HAP-1 (cell line): ENCODE measurements around the gene CPNE6.
A peak's percentile ranks its signal among the peaks of the same experiment; 100 is the strongest.
"Not testable (repeated sequence)": the region's sequence is repeated elsewhere in the genome, so short reads cannot be mapped to it uniquely, and the experiment has no call there.

Experiments
- DNase-seq, 2 experiments: peaks; one replicate each; pipeline ENCODE4 v3.0.0-alpha.2; 2016 to 2020; ENCODE audit warnings: low spot score in 2 of 2
- H3K27me3 ChIP-seq: fragments of 250-450 bp; sonication (Bioruptor Pico); 2 replicates; pipeline ENCODE4 v1.5.1; 2020; ENCODE audit warnings: low read depth, mild to moderate bottlenecking, moderate library complexity
- H3K36me3 ChIP-seq: fragments of 250-450 bp; sonication (Bioruptor Pico); replicated peaks from 2 replicates; pipeline ENCODE4 v1.5.1; 2020; ENCODE audit warnings: mild to moderate bottlenecking
- H3K4me1 ChIP-seq: fragments of 250-450 bp; sonication (Bioruptor Pico); 2 replicates; pipeline ENCODE4 v1.5.1; 2020; ENCODE audit warnings: mild to moderate bottlenecking
- H3K4me3 ChIP-seq: fragments of 250-450 bp; sonication (Bioruptor Pico); 2 replicates; pipeline ENCODE4 v1.5.1; 2020; ENCODE audit warnings: mild to moderate bottlenecking, moderate library complexity
- H3K9me3 ChIP-seq: fragments of 250-450 bp; sonication (Bioruptor Pico); 2 replicates; pipeline ENCODE4 v1.5.1; 2020; ENCODE audit warnings: mild to moderate bottlenecking, moderate library complexity
- in situ Hi-C: fragments of 300-500 bp; cut with MboI; formaldehyde crosslinking; loops from 3 replicates; pipeline ENCODE4 v1.14.3; 2020; ENCODE audit warnings: low sequenced_read_pairs, inconsistent platforms, mixed read lengths

Gene CPNE6

DNA sequence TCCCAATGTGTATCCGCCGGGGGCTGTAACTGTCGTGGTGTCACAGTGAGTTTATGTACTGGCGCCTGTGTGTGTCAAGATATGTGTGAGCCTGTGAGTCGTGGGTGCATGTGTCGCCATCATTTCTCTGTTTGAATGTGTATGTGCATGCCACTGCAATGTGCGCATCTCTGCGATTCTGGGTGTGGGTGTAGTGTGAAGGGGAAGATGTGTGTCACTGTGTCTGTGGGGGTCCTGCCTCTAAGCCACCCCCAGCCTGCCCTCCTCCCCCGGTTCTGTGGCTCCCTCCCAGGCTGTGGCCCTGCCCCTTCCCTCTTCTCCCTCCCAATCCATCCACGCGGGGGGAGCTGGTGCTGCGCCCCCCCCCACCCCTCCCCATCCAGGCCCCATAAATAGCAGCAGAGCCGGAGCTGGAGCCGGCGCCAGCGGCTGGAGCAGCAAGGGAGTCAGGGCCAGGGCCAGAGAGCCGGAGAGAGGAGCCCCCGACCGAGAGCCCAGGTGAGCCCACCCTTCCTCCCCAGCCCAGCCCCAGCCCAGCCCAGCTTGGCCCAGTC is at the start of gene CPNE6:
Gene CPNE6, plus strand, starts transcription at position 419 of the 554 bp plus-strand sequence. CDS start 1,375 bp downstream, outside the sequence.
- no peaks in the 10 kb centered on the region for H3K36me3 ChIP-seq
- in situ Hi-C loops, result no loop called here
- no peaks in the 10 kb centered on the region for H3K9me3 ChIP-seq
- no peak within 1 kb of the TSS for H3K4me3 ChIP-seq
- 0 out of 2 replicates have a peak, but pooled peaks cover 12% of the 10 kb centered on the region for H3K27me3 ChIP-seq
- H3K4me1 ChIP-seq, result no peaks in the 10 kb centered on the region
- no peak for DNase-seq

DNA sequence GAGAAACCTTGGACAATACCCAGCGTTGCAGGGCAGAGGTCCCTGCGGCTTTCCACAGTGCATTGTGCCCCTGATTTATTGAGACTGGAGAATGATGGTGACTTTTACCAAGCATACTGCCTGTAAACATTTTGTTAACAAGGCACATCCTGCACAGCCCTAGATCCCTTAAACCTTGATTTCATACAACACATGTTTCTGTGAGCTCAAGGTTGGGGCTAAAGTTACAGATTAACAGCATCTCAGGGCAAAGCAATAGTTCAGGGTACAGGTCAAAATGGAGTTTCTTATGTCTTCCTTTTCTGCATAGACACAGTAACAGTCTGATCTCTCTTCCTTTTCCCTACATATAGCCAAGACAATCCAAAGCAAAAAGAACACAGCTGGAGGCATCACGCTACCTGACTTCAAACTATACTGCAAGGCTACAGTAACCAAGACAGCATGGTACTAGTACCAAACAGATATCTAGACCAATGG is 46.4 kb upstream of the CPNE6 start:
- H3K36me3 ChIP-seq, DNase-seq, H3K4me3 ChIP-seq, H3K27me3 ChIP-seq, in situ Hi-C loops, H3K9me3 ChIP-seq, H3K4me1 ChIP-seq: not testable (repeated sequence)

DNA sequence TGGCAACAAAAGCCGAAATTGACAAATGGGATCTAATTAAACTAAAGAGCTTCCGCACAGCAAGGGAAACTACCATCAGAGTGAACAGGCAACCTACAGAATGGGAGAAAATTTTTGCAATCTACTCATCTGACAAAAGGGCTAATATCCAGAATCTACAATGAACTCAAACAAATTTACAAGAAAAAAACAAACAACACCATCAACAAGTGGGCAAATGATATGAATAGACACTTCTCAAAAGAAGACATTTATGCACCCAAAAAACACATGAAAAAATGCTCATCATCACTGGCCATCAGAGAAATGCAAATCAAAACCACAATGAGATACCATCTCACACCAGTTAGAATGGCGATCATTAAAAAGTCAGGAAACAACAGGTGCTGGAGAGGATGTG is 41.7 kb upstream of the CPNE6 start:
- H3K4me1 ChIP-seq, DNase-seq, in situ Hi-C loops, H3K4me3 ChIP-seq, H3K27me3 ChIP-seq, H3K36me3 ChIP-seq, H3K9me3 ChIP-seq: not testable (repeated sequence)

DNA sequence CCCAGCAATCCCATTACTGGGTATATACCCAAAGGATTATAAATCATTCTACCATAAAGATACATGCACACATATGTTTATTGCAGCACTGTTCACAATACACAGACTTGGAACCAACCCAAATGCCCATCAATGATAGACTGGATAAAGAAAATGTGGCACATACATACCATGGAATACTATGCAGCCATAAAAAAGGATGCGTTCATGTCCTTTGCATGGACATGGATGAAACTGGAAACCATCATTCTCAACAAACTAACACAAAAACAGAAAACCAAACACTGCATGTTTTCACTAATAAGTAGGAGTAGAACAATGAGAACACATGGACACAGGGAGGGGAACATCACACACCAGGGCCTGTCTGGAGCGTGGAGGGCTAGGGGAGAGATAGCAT is 40.0 kb upstream of the CPNE6 start:
- H3K27me3 ChIP-seq, H3K36me3 ChIP-seq, DNase-seq, H3K9me3 ChIP-seq, H3K4me3 ChIP-seq, H3K4me1 ChIP-seq, in situ Hi-C loops: not testable (repeated sequence)

DNA sequence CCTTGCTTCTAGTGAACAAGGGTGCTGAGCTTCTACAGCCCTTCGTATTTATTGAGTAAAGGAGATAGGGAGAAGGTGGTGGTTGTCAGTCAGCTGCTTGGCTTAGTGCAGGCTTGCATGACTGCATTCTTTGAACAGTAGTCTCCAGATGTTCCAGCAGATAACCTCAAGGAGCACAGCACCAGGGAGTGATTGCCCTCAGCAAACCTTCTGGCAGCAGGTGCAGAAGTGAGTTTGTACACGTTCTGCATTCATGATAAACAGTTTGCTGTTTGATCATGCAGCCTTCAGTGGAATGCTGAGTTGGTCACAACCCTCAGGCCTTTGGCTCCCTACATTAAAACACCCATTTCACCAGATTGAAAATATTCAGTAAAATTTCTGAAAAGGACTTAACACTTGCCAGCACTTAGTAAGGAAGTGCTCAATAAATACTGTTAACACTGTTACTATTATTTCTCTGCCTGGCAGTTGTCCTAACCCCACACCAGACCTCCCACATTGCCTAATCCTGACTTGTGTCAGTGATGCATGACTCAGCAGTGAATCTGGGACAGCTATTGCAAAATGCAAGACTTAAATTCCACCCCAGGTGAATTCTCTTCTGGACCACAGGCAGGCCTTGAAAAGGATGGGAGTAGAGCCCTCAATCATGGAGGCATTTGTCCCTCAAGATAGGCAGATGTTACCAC is 38.5 kb upstream of the CPNE6 start:
- no peaks in the 10 kb centered on the region for H3K27me3 ChIP-seq
- H3K9me3 ChIP-seq, result no peaks in the 10 kb centered on the region
- no peak for DNase-seq
- no peaks in the 10 kb centered on the region; the same call in 1 of the 2 replicates for H3K4me1 ChIP-seq
- H3K36me3 ChIP-seq, result no peaks in the 10 kb centered on the region
- in situ Hi-C loops, result no loop called here
- H3K4me3 ChIP-seq, result no peak overlapping the region

DNA sequence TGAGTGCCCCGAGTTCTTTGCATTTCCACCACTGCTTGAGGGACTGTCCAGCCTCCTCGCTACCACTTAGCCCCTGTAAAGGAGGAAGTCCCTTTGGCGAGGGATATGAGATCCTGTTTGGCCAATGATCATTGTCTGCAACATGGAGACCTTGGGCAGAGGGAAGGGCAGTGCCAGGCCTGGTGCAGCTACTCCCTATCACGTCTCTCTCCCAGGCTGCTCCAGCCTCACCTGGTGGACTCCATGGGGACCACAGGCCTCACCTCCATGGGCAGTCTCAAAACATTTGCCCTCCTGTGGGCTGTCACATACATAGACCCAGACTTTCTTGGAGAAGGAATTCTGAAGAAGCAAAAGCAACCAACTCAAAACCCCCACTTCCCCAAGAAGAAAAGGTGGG is 35.6 kb upstream of the CPNE6 start:
- H3K9me3 ChIP-seq, H3K36me3 ChIP-seq, DNase-seq, in situ Hi-C loops, H3K4me1 ChIP-seq, H3K27me3 ChIP-seq: not testable (repeated sequence)
- peak overlapping the region; percentile 40 for H3K4me3 ChIP-seq

DNA sequence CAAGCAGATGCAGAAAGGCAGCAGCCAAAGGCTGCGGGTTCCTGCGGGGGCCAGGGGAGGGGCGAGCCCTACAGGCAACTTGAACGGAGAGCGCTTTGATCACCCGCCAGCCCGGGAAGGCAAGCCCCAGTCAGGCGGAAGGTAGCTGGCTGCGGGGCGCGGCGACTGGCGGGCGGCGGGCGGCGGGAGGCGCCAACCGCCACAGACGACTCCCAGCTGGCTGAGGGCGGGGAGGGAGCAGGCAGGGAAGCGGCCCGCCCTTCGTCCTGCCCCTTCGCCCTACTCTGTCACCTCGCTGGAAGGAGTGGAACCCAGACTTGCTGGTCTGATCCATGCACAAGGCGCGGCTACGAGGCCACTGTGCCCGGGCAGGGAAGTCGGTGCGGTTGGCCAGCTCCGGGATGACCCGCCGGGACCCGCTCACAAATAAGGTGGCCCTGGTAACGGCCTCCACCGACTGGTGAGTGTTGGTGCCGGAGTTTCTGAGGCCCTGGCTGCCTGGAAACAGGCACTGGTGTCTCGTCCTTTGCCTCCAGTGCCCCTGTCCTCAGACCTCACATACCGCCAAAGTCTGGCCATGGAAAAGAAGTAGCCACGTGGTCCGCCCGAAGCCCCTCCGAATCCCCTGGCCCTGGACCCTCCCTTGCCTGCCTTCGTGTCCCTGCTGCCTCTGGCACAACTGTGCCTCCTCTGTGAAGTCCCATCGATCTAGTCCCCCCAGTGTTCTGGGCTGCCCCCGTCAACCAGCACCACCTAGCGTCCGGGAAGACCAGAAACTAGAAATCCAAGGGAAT is 35.0 kb upstream of the CPNE6 start:
- Histone ChIP-seq H3K36me3 (no peaks in the 10 kb centered on the region), H3K9me3 (no peaks in the 10 kb centered on the region), H3K27me3 (no peaks in the 10 kb centered on the region), H3K4me3 (peak overlapping the region; percentile 40), H3K4me1 (no peaks in the 10 kb centered on the region; the same call in 1 of the 2 replicates)
- DNase-seq, result peak; percentile 63 to 86
- in situ Hi-C loops, result no loop called here

DNA sequence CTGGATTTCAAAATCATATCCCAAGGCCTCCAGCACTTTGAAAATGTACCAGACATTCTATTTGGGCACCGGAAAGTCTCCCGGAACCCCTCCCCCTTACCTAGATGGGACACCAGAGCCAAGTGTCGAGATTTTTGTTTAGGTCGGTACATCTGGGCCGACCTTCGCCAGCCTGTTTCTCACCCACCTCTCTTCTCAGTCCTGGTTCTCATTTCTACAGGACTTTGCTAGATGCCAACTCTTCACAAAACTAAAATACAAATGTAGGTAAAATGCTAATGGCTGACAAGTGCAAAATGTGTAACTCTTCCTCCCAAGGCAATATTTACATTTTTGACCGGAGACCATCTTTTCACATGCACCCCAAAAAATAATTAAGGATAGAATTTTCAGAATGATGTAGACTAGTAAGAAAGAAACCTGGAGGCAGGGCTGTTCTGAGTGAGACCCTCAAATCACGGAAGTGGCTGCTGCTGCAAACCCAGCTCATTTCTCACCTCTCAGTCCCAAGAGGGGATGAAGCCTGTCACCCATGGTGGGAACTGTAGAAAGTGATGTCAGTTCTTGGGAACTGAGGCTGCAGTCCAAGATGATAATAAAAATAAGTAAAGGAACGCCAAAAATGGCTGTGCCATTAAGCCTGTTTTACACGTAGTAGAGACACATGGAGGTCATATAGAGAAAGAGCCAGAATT is 34.3 kb upstream of the CPNE6 start:
- H3K4me1 ChIP-seq, H3K36me3 ChIP-seq, in situ Hi-C loops, DNase-seq, H3K27me3 ChIP-seq, H3K9me3 ChIP-seq: not testable (repeated sequence)
- H3K4me3 ChIP-seq, result peak overlapping the region; percentile 40

DNA sequence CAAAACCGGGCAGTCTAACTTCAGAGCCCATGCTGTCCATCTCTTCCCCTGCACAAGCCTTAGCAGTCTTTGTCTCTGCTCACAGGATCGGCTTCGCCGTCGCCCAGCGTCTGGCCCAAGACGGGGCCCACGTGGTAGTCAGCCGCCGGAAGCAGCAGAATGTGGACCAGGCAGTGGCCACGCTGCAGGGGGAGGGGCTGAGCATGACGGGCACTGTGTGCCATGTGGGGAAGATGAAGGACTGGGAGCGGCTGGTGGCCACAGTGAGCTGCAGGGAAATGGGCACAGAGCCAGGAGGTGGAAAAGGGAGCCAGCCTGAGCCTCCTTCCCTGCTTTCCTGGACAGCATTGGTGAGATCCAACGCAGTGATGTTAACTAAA is 33.7 kb upstream of the CPNE6 start:
- in situ Hi-C loops, result no loop called here
- Histone ChIP-seq H3K4me3 (no peak overlapping the region), H3K9me3 (no peaks in the 10 kb centered on the region), H3K4me1 (no peaks in the 10 kb centered on the region; the same call in 1 of the 2 replicates), H3K36me3 (no peaks in the 10 kb centered on the region), H3K27me3 (no peaks in the 10 kb centered on the region)
- DNase-seq, result no peak

DNA sequence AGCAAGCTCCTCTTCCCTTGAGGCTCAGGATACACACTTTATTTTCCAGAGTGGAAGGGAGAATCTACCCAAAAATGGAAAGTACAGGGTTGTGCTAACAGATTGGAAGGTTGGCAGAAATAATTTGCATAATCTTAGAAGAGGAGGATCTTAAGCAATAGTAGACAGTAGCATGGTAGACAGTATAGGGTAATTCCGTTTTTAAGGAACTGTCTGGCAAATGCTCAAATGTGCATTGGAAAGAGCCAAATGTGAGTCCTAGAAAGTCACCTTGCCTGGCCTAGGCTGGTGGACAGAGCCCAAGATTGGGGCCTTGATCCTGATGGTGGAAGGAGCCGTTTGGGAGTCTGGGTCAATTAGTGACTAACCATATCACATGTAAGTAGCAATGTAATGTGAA is 32.7 kb upstream of the CPNE6 start:
- no peaks in the 10 kb centered on the region for H3K27me3 ChIP-seq
- no peaks in the 10 kb centered on the region for H3K9me3 ChIP-seq
- DNase-seq, result no peak
- no peak overlapping the region for H3K4me3 ChIP-seq
- no peaks in the 10 kb centered on the region; the same call in 1 of the 2 replicates for H3K4me1 ChIP-seq
- in situ Hi-C loops, result no loop called here
- H3K36me3 ChIP-seq, result no peaks in the 10 kb centered on the region

DNA sequence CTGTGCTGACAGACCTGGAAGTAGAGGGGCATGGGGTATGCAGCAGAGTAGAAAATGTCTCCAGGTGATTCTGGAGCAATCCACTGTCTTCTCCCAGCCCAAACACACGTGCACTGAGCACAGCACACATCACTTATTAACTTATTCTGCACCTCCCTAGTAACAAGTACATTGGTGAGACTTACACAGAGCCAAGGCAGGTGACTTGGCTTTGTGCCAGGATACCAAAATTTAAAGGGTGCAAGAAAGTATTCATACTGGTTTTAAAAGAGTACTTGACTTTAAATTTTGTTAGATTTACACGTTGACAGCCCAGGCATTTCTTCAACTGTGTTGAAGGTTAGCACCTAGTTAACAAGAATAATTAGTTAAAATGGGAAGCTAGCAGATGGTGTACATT is 30.7 kb upstream of the CPNE6 start:
- no peaks in the 10 kb centered on the region for H3K9me3 ChIP-seq
- H3K4me3 ChIP-seq, result no peak overlapping the region
- no peaks in the 10 kb centered on the region; the same call in 1 of the 2 replicates for H3K4me1 ChIP-seq
- in situ Hi-C loops, result no loop called here
- peaks cover 5% of the 10 kb centered on the region for H3K27me3 ChIP-seq
- no peak for DNase-seq
- no peaks in the 10 kb centered on the region for H3K36me3 ChIP-seq

DNA sequence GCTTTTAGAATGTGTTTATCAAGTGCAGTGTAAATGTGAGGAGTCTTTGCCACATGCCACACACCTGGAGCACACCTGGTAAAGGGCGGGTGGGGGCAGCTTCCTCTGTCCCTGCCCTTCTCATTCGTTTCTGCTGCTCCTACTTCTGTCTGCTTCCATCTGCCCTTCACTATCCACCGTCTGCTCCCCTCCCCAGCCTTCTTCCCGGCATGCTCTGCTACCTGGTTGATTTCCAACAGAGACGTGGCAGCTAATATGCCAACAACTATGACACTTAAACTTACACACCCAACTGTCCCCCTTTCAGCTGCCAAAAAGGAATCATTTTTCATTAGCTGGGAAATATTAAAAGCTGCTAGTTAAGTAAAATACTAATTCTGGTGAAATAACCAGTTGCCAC is 28.6 kb upstream of the CPNE6 start:
- in situ Hi-C loops, result no loop called here
- no peak for DNase-seq
- no peaks in the 10 kb centered on the region for H3K36me3 ChIP-seq

DNA sequence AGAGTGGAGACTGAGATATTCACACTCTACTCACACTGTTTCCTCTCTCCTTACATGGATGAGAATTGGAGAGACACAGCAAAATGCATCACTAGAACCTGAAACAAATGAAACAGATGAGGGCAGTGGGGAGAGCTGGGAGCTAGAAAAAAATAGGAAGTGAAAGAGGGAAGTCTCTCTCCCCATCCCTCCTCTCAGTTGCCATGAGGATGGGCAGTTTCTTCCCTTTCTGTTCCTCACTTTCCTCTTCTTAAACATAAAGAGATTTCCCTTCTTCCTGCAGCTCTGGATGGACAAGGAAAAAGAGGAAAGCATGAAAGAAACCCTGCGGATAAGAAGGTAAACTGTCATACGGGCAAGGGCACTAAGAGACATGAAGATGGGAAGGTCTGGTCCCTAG is 22.4 kb upstream of the CPNE6 start:
- H3K4me1 ChIP-seq, H3K4me3 ChIP-seq, in situ Hi-C loops, DNase-seq, H3K9me3 ChIP-seq, H3K36me3 ChIP-seq: not testable (repeated sequence)
- H3K27me3 ChIP-seq, result peaks cover 16% of the 10 kb centered on the region

More for the DNA sequence above, 28.6 kb upstream of the CPNE6 start:
- Histone ChIP-seq H3K4me3 (no peak overlapping the region), H3K27me3 (peaks cover 16% of the 10 kb centered on the region), H3K9me3 (no peaks in the 10 kb centered on the region), H3K4me1 (no peaks in the 10 kb centered on the region)
